ENCODE measurements around the gene PMF1.

PMF1 gene

DNA sequence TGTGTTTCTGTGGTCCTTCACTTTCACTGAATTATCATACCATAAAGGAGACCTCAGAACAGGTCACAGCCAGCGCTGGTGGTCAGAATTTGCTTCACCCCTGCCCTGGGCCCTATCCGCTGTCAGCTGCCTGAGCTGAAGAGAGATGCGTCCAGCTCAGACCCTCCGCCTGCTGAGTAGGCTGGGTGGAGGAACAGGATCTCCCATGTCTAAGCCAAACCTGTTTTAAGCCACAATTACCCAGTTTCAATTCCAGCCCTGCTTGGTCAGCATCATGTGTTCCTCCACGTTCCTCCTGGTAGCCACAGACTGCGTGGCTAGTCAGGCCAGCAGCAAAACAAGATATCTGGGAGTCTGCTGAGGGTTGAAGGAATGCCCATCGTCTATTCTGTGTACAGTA is 15.7 kb downstream of the PMF1 start:
- TF ChIP-seq, protein P1, sequence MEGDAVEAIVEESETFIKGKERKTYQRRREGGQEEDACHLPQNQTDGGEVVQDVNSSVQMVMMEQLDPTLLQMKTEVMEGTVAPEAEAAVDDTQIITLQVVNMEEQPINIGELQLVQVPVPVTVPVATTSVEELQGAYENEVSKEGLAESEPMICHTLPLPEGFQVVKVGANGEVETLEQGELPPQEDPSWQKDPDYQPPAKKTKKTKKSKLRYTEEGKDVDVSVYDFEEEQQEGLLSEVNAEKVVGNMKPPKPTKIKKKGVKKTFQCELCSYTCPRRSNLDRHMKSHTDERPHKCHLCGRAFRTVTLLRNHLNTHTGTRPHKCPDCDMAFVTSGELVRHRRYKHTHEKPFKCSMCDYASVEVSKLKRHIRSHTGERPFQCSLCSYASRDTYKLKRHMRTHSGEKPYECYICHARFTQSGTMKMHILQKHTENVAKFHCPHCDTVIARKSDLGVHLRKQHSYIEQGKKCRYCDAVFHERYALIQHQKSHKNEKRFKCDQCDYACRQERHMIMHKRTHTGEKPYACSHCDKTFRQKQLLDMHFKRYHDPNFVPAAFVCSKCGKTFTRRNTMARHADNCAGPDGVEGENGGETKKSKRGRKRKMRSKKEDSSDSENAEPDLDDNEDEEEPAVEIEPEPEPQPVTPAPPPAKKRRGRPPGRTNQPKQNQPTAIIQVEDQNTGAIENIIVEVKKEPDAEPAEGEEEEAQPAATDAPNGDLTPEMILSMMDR (IDR thresholded peaks at IDR 0.05; ENCODE audit: insufficient read depth, missing control alignments): no peak
- DNase-seq (ENCODE audit: insufficient read length, low spot score) (no peak), FAIRE-seq (no peak)

DNA sequence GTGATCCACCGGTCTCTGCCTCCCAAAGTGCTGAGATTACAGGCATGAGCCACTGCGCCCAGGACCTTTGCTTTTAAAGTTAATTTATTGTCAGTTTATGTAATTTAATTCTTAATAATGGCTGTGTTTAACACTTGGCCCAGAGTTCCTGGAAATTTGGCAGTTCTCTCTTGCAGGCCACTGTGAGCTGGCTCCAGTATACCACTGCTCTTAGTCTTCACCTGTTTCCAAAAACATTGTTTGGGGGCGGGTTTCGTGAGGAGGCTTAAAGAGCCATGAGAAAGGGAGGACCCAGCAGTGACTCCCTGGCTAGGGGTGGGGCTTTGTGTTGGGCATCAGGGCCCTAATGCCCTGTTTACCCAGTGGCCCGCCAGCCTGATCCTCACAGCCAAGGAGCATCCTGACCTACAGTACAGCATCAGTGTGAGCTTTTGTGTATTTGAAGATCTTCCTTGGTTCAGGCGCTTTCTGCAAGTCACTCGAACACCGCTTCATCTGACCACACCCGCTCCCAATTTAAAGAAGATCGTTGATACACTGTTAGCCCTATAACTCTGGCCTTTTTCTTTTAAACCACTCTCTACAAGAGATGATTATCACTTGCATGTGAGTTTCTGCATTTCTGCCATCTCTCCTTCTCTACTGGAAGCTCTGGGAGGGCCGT is 17.1 kb downstream of the PMF1 start:
- DNase-seq (ENCODE audit: insufficient read length, low spot score) (no peak), FAIRE-seq (no peak)
- TF ChIP-seq, protein P1 (IDR thresholded peaks at IDR 0.05; ENCODE audit: insufficient read depth, missing control alignments): no peak

DNA sequence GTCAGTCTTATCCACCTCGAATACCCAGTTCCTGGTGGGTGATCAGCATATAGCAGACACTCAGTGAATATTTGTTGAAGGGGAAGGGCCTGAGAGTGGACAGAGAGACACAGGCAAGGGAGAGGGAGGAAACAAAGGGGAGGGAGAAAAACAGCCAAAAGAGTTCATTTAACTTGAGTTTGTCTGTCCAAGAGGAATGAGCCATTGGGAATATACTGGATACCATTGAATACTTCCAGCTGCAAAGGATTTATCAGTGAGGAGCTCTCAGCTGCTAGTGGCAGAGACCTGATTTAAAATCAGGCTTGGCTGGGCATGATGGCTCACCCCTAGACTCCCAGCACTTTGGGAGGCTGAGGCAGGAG is 17.6 kb downstream of the PMF1 start:
- FAIRE-seq (no peak), DNase-seq (ENCODE audit: insufficient read length, low spot score) (no peak)
- TF ChIP-seq, protein P1 (IDR thresholded peaks at IDR 0.05; ENCODE audit: insufficient read depth, missing control alignments): no peak

DNA sequence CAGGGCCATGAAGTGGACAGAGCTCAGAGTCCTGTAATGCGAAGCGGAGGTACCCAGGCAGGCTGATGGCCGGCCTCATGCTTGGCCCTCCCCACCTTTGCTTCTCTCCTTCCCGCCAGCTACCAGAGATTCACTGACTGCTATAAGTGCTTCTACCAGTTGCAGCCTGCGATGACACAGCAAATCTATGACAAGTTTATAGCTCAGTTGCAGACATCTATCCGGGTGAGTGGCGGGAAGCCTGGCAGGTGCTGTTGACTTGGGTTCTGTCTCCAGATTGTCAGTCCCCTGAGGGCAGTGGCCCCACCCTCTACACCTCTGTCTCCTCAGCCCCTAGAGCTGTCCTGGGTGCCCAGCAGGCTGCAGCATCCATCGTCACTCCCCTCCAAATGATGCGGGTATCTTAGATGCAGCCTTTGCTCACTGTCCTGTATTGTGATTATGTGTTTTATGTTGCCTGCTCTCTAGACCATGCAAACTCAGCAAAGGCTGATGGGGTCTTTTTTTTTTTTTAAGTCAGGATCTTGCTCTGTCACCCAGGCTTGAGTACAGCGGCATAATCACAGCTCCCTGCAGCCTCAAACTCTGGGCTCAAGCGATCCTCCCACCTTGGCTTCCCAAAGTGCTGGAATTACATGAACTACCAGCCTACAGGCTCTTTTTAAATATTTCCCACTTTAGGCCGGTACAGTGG is 19.5 kb downstream of the PMF1 start:
- no peak for FAIRE-seq

DNA sequence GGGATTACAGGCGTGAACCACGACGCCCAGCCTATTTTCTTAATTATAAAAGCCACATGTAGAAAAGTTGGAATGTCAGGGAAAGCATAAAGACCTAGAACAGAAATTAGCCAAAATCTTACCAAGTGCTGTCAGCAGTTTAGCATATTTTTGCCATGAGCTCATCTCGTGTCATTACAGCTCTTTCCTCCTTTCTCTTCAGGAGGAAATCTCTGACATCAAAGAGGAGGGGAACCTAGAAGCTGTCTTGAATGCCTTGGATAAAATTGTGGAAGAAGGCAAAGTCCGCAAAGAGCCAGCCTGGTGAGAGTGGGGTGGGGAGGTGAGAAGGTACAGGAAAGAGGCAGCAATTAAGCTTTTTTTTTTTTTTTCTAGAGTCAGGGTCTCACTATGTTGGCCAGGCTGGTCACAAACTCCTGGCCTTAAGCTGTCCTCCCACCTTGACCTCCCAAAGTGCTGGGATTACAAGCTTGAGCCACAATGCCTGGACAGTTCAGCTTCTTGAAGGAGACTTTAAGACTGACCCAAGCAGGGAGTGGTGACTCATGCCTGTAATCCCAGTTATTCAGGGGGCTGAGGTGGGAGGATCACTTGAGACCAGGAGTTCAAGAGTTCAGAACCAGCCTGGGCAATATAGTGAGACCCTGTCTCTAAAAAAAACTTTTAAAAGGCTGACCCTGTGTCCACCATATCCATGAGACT is 20.8 kb downstream of the PMF1 start:
- DNase-seq (ENCODE audit: insufficient read length, low spot score) (no peak), FAIRE-seq (no peak)
- TF ChIP-seq, protein P1 (IDR thresholded peaks at IDR 0.05; ENCODE audit: insufficient read depth, missing control alignments): no peak

More for the DNA sequence above, 19.5 kb downstream of the PMF1 start:
- DNase-seq (ENCODE audit: insufficient read length, low spot score): no peak
- TF ChIP-seq, protein P1 (IDR thresholded peaks at IDR 0.05; ENCODE audit: insufficient read depth, missing control alignments): no peak

DNA sequence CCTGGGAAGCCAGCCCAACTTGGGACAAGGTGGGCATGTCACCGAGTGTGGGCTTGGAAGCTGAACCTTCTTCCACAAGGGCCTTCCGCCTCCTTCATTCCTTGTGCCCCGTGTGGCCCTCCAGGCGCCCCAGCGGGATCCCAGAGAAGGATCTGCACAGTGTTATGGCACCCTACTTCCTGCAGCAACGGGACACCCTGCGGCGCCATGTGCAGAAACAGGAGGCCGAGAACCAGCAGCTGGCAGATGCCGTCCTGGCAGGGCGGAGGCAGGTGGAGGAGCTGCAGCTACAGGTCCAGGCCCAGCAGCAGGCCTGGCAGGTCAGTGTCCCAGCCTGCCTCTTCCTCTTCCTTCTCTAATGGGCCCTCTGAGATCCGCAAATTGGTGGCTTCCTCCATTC is 23.4 kb downstream of the PMF1 start:
- TF ChIP-seq, protein P1 (IDR thresholded peaks at IDR 0.05; ENCODE audit: insufficient read depth, missing control alignments): no peak
- FAIRE-seq (no peak), DNase-seq (ENCODE audit: insufficient read length, low spot score) (no peak)
